Fibroblast of skin of left biceps (primary cell): ENCODE measurements around the gene ING4.
"Not testable (repeated sequence)": the region's sequence is repeated elsewhere in the genome, so short reads cannot be mapped to it uniquely, and the experiment has no call there.

Experiments used
- DNase-seq, 2 experiments: peaks; one replicate each; pipeline ENCODE4 v3.0.0-alpha.2; 2013; ENCODE audit warnings: low read depth in 2 of 2

Gene ING4

GRCh38 chr12:6662906-6663742 lies at the start of gene ING4:
Gene ING4, minus strand, starts transcription at chr12:6663119. Its CDS starts 18 bp downstream, at chr12:6663101.
- DNase-seq = peak; percentile 99 to 100

- DNase-seq = no peak
Measured at GRCh38 chr12:6708960-6709394, 46.1 kb upstream of the ING4 start.

- not testable (repeated sequence) for DNase-seq
Measured at GRCh38 chr12:6708351-6708750, 45.4 kb upstream of the ING4 start.

- DNase-seq = no peak
Measured at GRCh38 chr12:6703631-6704030, 40.7 kb upstream of the ING4 start.

GRCh38 chr12:6701078-6701768 lies 38.3 kb upstream of the ING4 start:
- no peak for DNase-seq

GRCh38 chr12:6700646-6701051 lies 37.7 kb upstream of the ING4 start, which contains the start of gene PIANP:
Gene PIANP, minus strand, starts transcription at chr12:6700815. Its CDS starts 2,754 bp downstream, at chr12:6698061.
- DNase-seq = no peak

GRCh38 chr12:6699989-6700645 lies 37.2 kb upstream of the ING4 start:
- no peak for DNase-seq

- no peak for DNase-seq
Measured at GRCh38 chr12:6699259-6699988, 36.5 kb upstream of the ING4 start.

GRCh38 chr12:6698352-6699046 lies 35.6 kb upstream of the ING4 start:
- DNase-seq = no peak

GRCh38 chr12:6697584-6698351 lies 34.8 kb upstream of the ING4 start:
- DNase-seq = no peak

GRCh38 chr12:6696690-6697583 lies 34.0 kb upstream of the ING4 start:
- no peak for DNase-seq

- DNase-seq = no peak
Measured at GRCh38 chr12:6695313-6696045, 32.6 kb upstream of the ING4 start.

GRCh38 chr12:6694701-6695100 lies 31.8 kb upstream of the ING4 start:
- no peak for DNase-seq

- no peak for DNase-seq
Measured at GRCh38 chr12:6693832-6694355, 31.0 kb upstream of the ING4 start.

GRCh38 chr12:6692888-6693287 lies 30.0 kb upstream of the ING4 start:
- DNase-seq = no peak

- DNase-seq = peak in 1 of 2 experiments; percentile 17
Measured at GRCh38 chr12:6691473-6691872, 28.6 kb upstream of the ING4 start.

GRCh38 chr12:6688999-6689882 lies 26.3 kb upstream of the ING4 start, which contains the start of gene ZNF384:
Gene ZNF384, minus strand, starts transcription at chr12:6689375. Its CDS starts 9,855 bp downstream, at chr12:6679520.
- DNase-seq = peak; percentile 99
